Pancreas (tissue), 10 donors: ENCODE data around the gene EBP. TPM values are rescaled to one million over a fixed set of nuclear protein-coding genes. Genes with fewer than 3 reads are reported as not detected.
A peak's percentile ranks its signal among the peaks of the same experiment; 100 is the strongest.
"Not testable (repeated sequence)": the region's sequence is repeated elsewhere in the genome, so short reads cannot be mapped to it uniquely, and the experiment has no call there.

Experiments
- ATAC-seq, 4 donors: fragments of 200-7000 bp; cut with Tn5 transposase; one replicate each; pipeline versions ENCODE4 v1.8.0 to v1.9.1; 2020; ENCODE audit warnings: mild to moderate bottlenecking in 4 of 4, moderate library complexity in 4 of 4
- DNase-seq, 6 donors: peaks; one replicate each; pipeline ENCODE4 v3.0.0-alpha.2; 2020
- FAIRE-seq: peaks from 2 replicates; lab custom pipeline; 2012; peaks lifted over from hg19 to GRCh38; lab: Jason Lieb, UNC
- H3K27ac ChIP-seq, 4 donors: fragments of 200-600 bp; sonication (generic); 1 replicate in 3 of 4; 2 replicates in 1 of 4; pipeline versions ENCODE4 v1.5.0 to v1.8.0; 2020
- H3K27me3 ChIP-seq, 4 donors: fragments of 200-600 bp; one replicate each; pipeline ENCODE4 v1.8.0; 2021
- H3K36me3 ChIP-seq, 3 donors: fragments of 200-600 bp; sonication (generic) in 1 of 3; one replicate each; pipeline versions ENCODE4 v1.5.0 to v1.8.0; 2020 to 2021
- H3K4me1 ChIP-seq, 3 donors: fragments of 200-600 bp; one replicate each; pipeline ENCODE4 v1.8.0; 2021
- H3K4me3 ChIP-seq, 4 donors: fragments of 200-600 bp; sonication (generic) in 2 of 4; one replicate each; pipeline versions ENCODE4 v1.5.0 to v1.8.0; 2020 to 2021
- H3K9me3 ChIP-seq, 4 donors: fragments of 200-600 bp; one replicate each; pipeline ENCODE4 v1.8.0; 2021
- CTCF ChIP-seq, 4 donors: fragments of 200-600 bp; sonication (generic) in 3 of 4; IDR thresholded peaks; one replicate each; pipeline versions ENCODE4 v1.5.0 to v1.8.0; 2021; ENCODE audit warnings: antibody characterized with exemption in 4 of 4
- WGBS, 2 donors: extraction: QIAGEN DNeasy Blood & Tissue Kit; methylation state at CpG; one replicate each; pipeline ENCODE4 v1.1.7; 2013; 5-methylcytosine and 5-hydroxymethylcytosine counted together
- intact Hi-C, 3 donors: fragments of 100-400 bp; cut with DNase I; formaldehyde crosslinking; loops; one replicate each; pipeline versions ENCODE4 v1.11.1 to v1.14.2; 2022
- polyA plus RNA-seq, 2 donors: library from polyadenylated mRNA; stranded (reverse); fragments of 200-250 nt; gene quantifications; one replicate each; pipeline ENCODE4 v1.2.3, GENCODE V29; 2013
- total RNA-seq, 6 donors: library from RNA; stranded (reverse); fragmentation: NEBNext Ultra II Directional in 4 of 6; extraction: Animal tissue kit (Norgen Biotek cat#: 25700) in 4 of 6; gene quantifications; one replicate each; pipeline versions ENCODE4 v1.2.1 to v1.2.4, GENCODE V29; 2021 to 2023
- donor health status: healthy with polysubstance abuse.
- donor health status: DM: no; HTN: no; CAD: no; lungs with moderate emphysema.
- donor health status: DM: no; HTN: no; CAD: no.
- donor health status: control.
- donor health status: control.
- donor health status: Bipolar disorder and iron deficiency.
- donor health status: DM: yes; HTN: yes; CAD: no.
- donor health status: DM: no; HTN: no; CAD: no.
- donor health status: DM: no; HTN: no; CAD: no.
- donor health status: DM: yes; HTN: yes; CAD: no.

Gene EBP
- total and polyA plus RNA-seq, 8 donors = 13.3 to 43.4 (median 20.8) TPM

DNA sequence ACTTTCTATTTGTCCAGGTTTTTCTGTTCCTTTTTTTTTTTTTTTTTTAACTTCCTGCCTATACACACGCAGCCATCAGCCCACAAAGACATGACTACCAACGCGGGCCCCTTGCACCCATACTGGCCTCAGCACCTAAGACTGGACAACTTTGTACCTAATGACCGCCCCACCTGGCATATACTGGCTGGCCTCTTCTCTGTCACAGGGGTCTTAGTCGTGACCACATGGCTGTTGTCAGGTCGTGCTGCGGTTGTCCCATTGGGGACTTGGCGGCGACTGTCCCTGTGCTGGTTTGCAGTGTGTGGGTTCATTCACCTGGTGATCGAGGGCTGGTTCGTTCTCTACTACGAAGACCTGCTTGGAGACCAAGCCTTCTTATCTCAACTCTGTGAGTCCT, 2.1 kb downstream of the EBP start:
- WGBS, 2 donors = 86 to 87% methylated on average over 12 of the region's 12 CpGs
- Histone ChIP-seq H3K4me1 (no peaks in the 10 kb centered on the region), H3K9me3 (no peaks in the 10 kb centered on the region), H3K27me3 (peaks cover 0 to 3% (median 0%) of the 10 kb centered on the region in 4 donors), H3K27ac (no peak overlapping the region), H3K36me3 (no peaks in the 10 kb centered on the region), H3K4me3 (no peak overlapping the region)
- DNase-seq (no peak), ATAC-seq (no peak), FAIRE-seq (no peak)
- intact Hi-C loops = no loop called here
- TF ChIP-seq CTCF (IDR thresholded peaks at IDR 0.05) = no peak

GRCh38 chrX:48525853-48526252, 4.2 kb downstream of the EBP start:
- intact Hi-C loops, H3K27me3 ChIP-seq, H3K27ac ChIP-seq, H3K9me3 ChIP-seq, H3K36me3 ChIP-seq, DNase-seq, H3K4me3 ChIP-seq, FAIRE-seq, H3K4me1 ChIP-seq, ATAC-seq: not testable (repeated sequence)
- WGBS, 2 donors = 88 to 95% methylated on average over 8 of the region's 8 CpGs

DNA sequence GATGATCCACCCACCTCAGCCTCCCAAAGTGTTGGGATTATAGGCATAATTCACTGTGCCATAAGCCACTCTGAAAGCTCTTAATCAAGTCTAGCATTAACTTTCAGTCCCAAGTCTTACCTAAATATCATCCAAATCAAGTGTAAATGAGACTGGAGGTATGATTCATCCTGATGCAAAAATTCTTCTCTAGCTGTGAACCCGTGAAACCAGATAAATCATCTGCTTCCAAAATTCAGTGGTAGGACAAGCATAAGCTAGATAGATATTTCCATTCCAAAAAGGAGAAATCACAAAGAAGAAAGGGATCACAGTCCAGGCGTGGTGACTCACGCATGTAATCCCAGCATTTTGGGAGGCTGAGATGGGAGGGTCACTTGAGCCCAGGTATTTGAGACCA, 9.1 kb downstream of the EBP start:
- H3K4me1 ChIP-seq = no peaks in the 10 kb centered on the region
- no peak overlapping the region for H3K4me3 ChIP-seq
- H3K27me3 ChIP-seq = no peaks in the 10 kb centered on the region
- TF ChIP-seq CTCF (IDR thresholded peaks at IDR 0.05) = no peak
- no peaks in the 10 kb centered on the region for H3K9me3 ChIP-seq
- FAIRE-seq (no peak), ATAC-seq (no peak), DNase-seq (no peak)
- no peaks in the 10 kb centered on the region for H3K36me3 ChIP-seq
- 71 to 95% methylated on average over 3 of the region's 3 CpGs for WGBS, 2 donors
- no peak overlapping the region for H3K27ac ChIP-seq
- intact Hi-C loops = no loop called here

- H3K4me3 ChIP-seq = no peak overlapping the region
- no peaks in the 10 kb centered on the region for H3K27me3 ChIP-seq
- intact Hi-C loops = no loop called here
- H3K9me3 ChIP-seq = no peaks in the 10 kb centered on the region
- no peak overlapping the region for H3K27ac ChIP-seq
- H3K36me3 ChIP-seq = no peaks in the 10 kb centered on the region
- peak in 3 of 4 donors; percentile 47 to 61 (median 51) for ATAC-seq
- H3K4me1 ChIP-seq = no peaks in the 10 kb centered on the region
- no peak for TF ChIP-seq CTCF (IDR thresholded peaks at IDR 0.05)
- no peak for DNase-seq
- peak; percentile 49 for FAIRE-seq
- 59 to 71% methylated on average over 5 of the region's 5 CpGs for WGBS, 2 donors
These were observed 9.9 kb downstream of the EBP start for GRCh38 chrX:48531358-48531959.

- DNase-seq (no peak), FAIRE-seq (no peak), ATAC-seq (no peak)
- Histone ChIP-seq H3K4me3 (no peak overlapping the region), H3K27me3 (no peaks in the 10 kb centered on the region), H3K9me3 (no peaks in the 10 kb centered on the region), H3K27ac (no peak overlapping the region), H3K36me3 (no peaks in the 10 kb centered on the region), H3K4me1 (no peaks in the 10 kb centered on the region)
- intact Hi-C loops = no loop called here
- no peak for TF ChIP-seq CTCF (IDR thresholded peaks at IDR 0.05)
- 64 to 82% methylated on average over 1 of the region's 1 CpG for WGBS, 2 donors
These were observed 10.6 kb downstream of the EBP start for GRCh38 chrX:48532161-48532560.
